Measurements from ENCODE around the gene TTC31. TPM values are rescaled to one million over a fixed set of nuclear protein-coding genes. Genes with fewer than 3 reads are reported as not detected.

The TTC31 gene
- total RNA-seq, 1 experiment from 2014 or later: 26.2 TPM

GRCh38 chr2:74447230-74447999, 35.5 kb upstream of the TTC31 start:
- Mint-ChIP-seq H3K4me1 (ENCODE audit: low read depth, unreplicated experiment) (peaks cover 26% of the 10 kb centered on the region), H3K9me3 (ENCODE audit: low read depth, unreplicated experiment) (no peaks in the 10 kb centered on the region), H3K36me3 (ENCODE audit: insufficient read depth, unreplicated experiment) (peaks cover 4% of the 10 kb centered on the region), H3K27ac (ENCODE audit: unreplicated experiment) (no peak overlapping the region), H3K27me3 (ENCODE audit: unreplicated experiment) (peaks cover 12% of the 10 kb centered on the region), H3K4me3 (ENCODE audit: low read depth, unreplicated experiment) (no peak overlapping the region)
- no peak for DNase-seq
- intact Hi-C loops (cut with micrococcal nuclease; ENCODE audit: unreplicated experiment): no loop called here
- BruUV-seq (replicated peaks): no TSS peak
- TF ChIP-seq CTCF (IDR thresholded peaks at IDR 0.05; ENCODE audit: unreplicated experiment): no peak
- CTCF ChIA-PET: no interaction called here

- CTCF ChIA-PET: no interaction called here
- Mint-ChIP-seq H3K27ac (ENCODE audit: unreplicated experiment) (no peak overlapping the region), H3K27me3 (ENCODE audit: unreplicated experiment) (peaks cover 24% of the 10 kb centered on the region), H3K9me3 (ENCODE audit: low read depth, unreplicated experiment) (no peaks in the 10 kb centered on the region), H3K4me3 (ENCODE audit: low read depth, unreplicated experiment) (no peak overlapping the region), H3K4me1 (ENCODE audit: low read depth, unreplicated experiment) (peaks cover 34% of the 10 kb centered on the region), H3K36me3 (ENCODE audit: insufficient read depth, unreplicated experiment) (no peaks in the 10 kb centered on the region)
- no peak for TF ChIP-seq CTCF (IDR thresholded peaks at IDR 0.05; ENCODE audit: unreplicated experiment)
- BruUV-seq (replicated peaks): no TSS peak
- intact Hi-C loops (cut with micrococcal nuclease; ENCODE audit: unreplicated experiment): no loop called here
- no peak for DNase-seq
Observed at GRCh38 chr2:74448771-74449170, 34.1 kb upstream of the TTC31 start.

- Mint-ChIP-seq H3K4me1 (ENCODE audit: low read depth, unreplicated experiment) (peaks cover 29% of the 10 kb centered on the region), H3K27me3 (ENCODE audit: unreplicated experiment) (peaks cover 13% of the 10 kb centered on the region), H3K9me3 (ENCODE audit: low read depth, unreplicated experiment) (no peaks in the 10 kb centered on the region), H3K4me3 (ENCODE audit: low read depth, unreplicated experiment) (no peak overlapping the region), H3K27ac (ENCODE audit: unreplicated experiment) (no peak overlapping the region), H3K36me3 (ENCODE audit: insufficient read depth, unreplicated experiment) (peaks cover 14% of the 10 kb centered on the region)
- CTCF ChIA-PET: no interaction called here
- no peak for TF ChIP-seq CTCF (IDR thresholded peaks at IDR 0.05; ENCODE audit: unreplicated experiment)
- no peak for DNase-seq
- BruUV-seq (replicated peaks): no TSS peak
- intact Hi-C loops (cut with micrococcal nuclease; ENCODE audit: unreplicated experiment): no loop called here
Observed at GRCh38 chr2:74450570-74451190, 32.2 kb upstream of the TTC31 start.

- peak within 1 kb of the TSS; percentile 35 for H3K27ac Mint-ChIP-seq (ENCODE audit: unreplicated experiment)
- no peaks in the 10 kb centered on the region for H3K9me3 Mint-ChIP-seq (ENCODE audit: low read depth, unreplicated experiment)
- intact Hi-C loops (cut with micrococcal nuclease; ENCODE audit: unreplicated experiment): loop anchor here (2.0 kb wide), 1 partner anchor 14 kb away; the partner anchor contains the start of gene RTKN
- no peak for TF ChIP-seq CTCF (IDR thresholded peaks at IDR 0.05; ENCODE audit: unreplicated experiment)
- H3K36me3 Mint-ChIP-seq (ENCODE audit: insufficient read depth, unreplicated experiment): peaks cover 53% of the 10 kb centered on the region
- H3K4me3 Mint-ChIP-seq (ENCODE audit: low read depth, unreplicated experiment): peak within 1 kb of the TSS; percentile 83
- CTCF ChIA-PET: interaction anchor here (1.1 kb wide), 1 partner anchor 13 kb away, joined by 5 read pairs; no protein-coding TSS in a partner anchor
- DNase-seq: peak; percentile 96
- peaks cover 12% of the 10 kb centered on the region for H3K27me3 Mint-ChIP-seq (ENCODE audit: unreplicated experiment)
- BruUV-seq (replicated peaks): TSS peak; percentile 7
- H3K4me1 Mint-ChIP-seq (ENCODE audit: low read depth, unreplicated experiment): peaks cover 44% of the 10 kb centered on the region
Observed at GRCh38 chr2:74454654-74455511, 28.0 kb upstream of the TTC31 start, which contains the start of gene INO80B. Gene INO80B (plus strand): TSS chr2:74455087. CDS start chr2:74455117, 30 bp downstream.

All from Calu3 (cell line).